ENCODE data around the gene DACT3. TPM values are rescaled to one million over a fixed set of nuclear protein-coding genes. Genes with fewer than 3 reads are reported as not detected.

The DACT3 gene, protein sequence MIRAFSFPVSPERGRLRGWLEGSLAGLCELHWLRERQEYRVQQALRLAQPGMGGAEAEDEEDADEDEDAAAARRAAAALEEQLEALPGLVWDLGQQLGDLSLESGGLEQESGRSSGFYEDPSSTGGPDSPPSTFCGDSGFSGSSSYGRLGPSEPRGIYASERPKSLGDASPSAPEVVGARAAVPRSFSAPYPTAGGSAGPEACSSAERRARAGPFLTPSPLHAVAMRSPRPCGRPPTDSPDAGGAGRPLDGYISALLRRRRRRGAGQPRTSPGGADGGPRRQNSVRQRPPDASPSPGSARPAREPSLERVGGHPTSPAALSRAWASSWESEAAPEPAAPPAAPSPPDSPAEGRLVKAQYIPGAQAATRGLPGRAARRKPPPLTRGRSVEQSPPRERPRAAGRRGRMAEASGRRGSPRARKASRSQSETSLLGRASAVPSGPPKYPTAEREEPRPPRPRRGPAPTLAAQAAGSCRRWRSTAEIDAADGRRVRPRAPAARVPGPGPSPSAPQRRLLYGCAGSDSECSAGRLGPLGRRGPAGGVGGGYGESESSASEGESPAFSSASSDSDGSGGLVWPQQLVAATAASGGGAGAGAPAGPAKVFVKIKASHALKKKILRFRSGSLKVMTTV
- 0.27 to 0.49 TPM (median 0.32 TPM) in 5 replicates for total RNA-seq (2022; extraction: Qiagen RNA extraction; ENCODE audit: low read depth)

DNA sequence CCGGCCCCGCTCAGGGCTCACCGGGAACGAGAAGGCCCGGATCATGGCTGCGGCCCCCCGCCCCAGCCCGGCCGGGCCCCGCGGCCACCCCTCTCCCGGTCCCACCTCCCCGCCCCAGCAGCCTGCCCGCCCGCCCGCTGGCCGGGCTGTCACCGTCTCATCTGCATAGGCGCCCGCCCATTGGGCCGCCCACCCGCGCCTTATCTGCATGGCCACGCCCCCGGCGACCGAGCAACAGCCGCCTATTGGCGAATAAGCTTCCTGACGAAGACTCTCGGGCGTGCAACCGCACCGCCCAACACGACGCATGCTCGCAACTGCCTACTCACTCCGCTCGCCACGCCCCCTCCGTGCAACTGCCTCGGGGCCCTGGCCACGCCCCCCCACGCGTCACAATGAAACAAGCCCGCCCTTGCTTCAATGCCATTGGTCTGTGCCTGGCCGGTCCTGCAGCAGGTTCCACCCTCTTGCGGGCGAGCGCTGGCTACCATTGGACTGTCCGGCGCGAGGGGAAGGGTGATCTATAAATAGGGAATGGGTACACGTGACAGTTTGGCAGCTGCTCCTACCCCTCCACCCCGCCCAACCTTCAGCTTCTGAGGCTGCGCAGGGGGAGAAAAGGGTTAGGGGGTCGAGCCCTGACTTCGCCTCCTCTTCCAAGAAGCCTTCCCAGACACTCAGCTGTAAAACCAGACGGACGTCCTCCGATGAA is at the start of gene DACT3:
DACT3 (minus strand) TSS at position 163 of the 712 bp plus-strand sequence; CDS start at position 45, 118 bp downstream.

DNA sequence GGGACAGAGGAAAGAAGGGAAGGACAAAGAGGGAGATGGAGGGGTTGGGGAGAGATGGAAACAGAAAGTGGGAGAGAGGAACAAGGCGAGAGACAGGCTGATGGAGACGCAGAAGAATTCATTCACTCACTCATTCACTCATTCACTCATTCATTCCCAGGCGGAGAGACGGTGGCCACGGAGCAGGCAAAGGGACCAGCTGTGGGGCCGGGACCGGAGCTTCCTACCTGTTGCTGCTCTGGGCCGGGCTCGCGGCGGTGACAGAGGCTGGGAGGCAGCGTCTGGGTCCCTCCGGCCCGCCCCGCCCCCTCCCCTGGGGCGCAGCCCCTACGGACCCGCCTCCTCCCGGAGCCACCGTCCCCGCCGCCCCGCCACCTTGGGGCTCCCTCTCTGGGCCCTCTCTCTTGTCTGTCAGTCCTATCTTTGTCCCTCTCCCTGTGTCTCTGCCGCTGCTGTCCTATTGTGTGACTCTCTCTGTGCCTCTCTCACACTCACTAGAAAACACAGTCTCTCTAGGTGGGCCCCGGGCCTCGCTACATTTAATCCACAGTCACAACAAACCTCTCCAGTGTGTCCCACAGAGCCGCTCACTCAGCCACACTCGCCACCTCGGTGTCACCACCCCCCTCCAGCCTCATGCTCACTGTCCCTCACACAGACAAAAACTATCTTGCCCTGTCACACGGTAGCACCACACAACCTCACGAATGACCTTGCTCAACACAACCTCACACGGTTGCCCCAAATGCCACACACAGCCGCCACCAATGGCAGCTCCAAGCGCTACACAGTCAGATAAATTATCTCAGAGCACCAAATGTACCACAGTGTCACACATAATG is 24.8 kb downstream of the DACT3 start, which contains the start of gene GNG8:
GNG8 (minus strand) TSS at position 283 of the 842 bp plus-strand sequence. CDS start 1,520 bp downstream, outside the sequence.

DNA sequence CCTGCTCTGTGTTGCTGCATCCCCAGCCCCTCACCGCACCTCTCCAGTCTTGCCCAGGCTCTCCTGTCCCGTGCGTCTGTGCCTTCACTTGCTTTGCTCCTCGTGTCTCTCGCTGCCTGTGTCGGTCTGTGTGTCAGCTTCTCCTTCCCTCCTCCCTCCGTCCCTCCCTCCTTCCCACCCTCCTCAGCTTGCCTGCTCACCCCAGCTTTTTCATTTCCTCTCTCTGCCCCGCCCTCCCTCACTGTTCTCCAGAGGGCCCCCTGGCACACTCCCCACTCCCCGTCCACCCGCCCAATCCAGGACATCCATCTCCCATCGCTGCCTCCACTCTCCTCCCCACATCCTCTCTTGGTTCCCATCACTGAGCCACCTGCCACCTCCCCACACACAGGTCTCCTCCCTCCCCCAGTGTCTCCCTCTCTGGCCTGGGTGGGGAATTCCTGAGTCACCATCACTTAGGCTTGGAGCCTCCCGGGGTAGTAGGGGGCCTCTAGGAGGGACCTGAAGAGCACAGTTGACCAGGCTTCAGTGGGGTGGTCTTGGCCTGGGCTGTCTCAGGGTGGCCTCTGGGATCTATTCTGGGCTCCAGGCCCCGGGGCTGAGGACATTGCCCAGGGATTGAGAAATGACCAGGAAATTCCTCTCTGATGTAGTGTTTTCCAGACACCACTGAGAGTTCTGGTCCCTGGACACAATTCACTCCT is 35.9 kb downstream of the DACT3 start, which contains the start of gene PTGIR:
PTGIR (minus strand) TSS at position 132 of the 704 bp plus-strand sequence. CDS start 864 bp downstream, outside the sequence.

DNA sequence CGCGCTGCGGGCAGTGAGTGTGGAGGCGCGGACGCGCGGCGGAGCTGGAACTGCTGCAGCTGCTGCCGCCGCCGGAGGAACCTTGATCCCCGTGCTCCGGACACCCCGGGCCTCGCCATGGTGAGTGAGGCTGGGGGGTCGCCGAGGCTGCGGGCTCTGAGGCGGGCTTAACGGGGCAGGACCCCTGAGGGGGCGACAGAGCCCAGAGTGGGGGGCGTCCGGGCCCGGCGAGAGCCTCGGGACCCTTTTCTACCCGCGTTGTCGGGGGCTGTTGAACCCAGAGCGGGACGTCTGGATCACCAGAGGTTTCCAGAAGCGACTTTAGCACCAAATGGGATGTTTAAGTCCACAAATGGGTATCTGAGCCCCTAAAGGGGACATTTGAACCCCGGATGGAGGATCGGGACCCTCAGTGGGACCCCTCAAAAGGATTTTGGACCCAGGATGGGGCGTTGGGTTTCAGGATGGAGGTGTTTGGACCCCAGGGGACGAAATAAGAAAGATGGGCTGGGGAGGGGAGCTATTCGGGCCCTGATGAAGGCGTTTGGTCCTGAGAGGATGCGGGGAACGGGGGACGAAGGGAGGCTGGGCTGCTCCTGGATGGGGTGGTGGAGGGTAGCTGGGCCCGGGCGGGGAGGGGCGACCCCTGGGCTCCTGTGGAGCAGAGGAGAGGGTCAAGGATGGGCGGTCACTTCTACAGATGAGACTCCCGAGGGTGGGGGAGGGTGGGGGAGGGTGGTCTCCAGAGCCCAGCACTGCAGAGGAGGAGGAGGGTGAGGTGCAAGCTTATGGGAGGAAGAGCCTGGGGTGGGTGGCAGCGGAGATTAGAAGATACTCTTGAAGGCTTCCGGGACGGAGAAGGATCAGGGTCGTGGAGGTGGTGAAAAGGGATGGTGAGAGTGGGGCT is 59.4 kb downstream of the DACT3 start, which contains the start of gene CALM3:
CALM3 (plus strand) TSS at position 13 of the 907 bp plus-strand sequence; CDS start at position 118, 105 bp downstream.

Other genes with a start within 250 kb of the DACT3 start
- not detected in 5 replicates for gene CCDC8, start 247.6 kb downstream of the DACT3 start, total RNA-seq (2022; extraction: Qiagen RNA extraction; ENCODE audit: low read depth)
- not detected in 5 replicates for gene PNMA8C, start 232.2 kb downstream of the DACT3 start, total RNA-seq (2022; extraction: Qiagen RNA extraction; ENCODE audit: low read depth)
- gene PNMA8A, start 189.6 kb downstream of the DACT3 start, total RNA-seq (2022; extraction: Qiagen RNA extraction; ENCODE audit: low read depth), result 10.8 to 13.1 TPM (median 11.8 TPM) in 5 replicates
- not detected in 5 replicates for gene PNMA8B, start 165.3 kb downstream of the DACT3 start, total RNA-seq (2022; extraction: Qiagen RNA extraction; ENCODE audit: low read depth)
- gene CALM3, start 59.9 kb downstream of the DACT3 start, total RNA-seq (2022; extraction: Qiagen RNA extraction; ENCODE audit: low read depth), result 190 to 272 TPM (median 235 TPM) in 5 replicates
- gene PTGIR, start 36.1 kb downstream of the DACT3 start, total RNA-seq (2022; extraction: Qiagen RNA extraction; ENCODE audit: low read depth), result 0.05 to 0.10 TPM (median 0.08 TPM) in 3 of 5 replicates, not detected in the others
- not detected in 5 replicates for gene GNG8, start 25.0 kb downstream of the DACT3 start, total RNA-seq (2022; extraction: Qiagen RNA extraction; ENCODE audit: low read depth)
- 27.0 to 34.5 TPM (median 30.5 TPM) in 5 replicates for gene PRKD2, start 55.9 kb upstream of the DACT3 start, total RNA-seq (2022; extraction: Qiagen RNA extraction; ENCODE audit: low read depth)
- gene FKRP, start 84.9 kb upstream of the DACT3 start, total RNA-seq (2022; extraction: Qiagen RNA extraction; ENCODE audit: low read depth), result 19.5 to 24.1 TPM (median 21.8 TPM) in 5 replicates
- 77.3 to 91.9 TPM (median 81.9 TPM) in 5 replicates for gene STRN4, start 85.3 kb upstream of the DACT3 start, total RNA-seq (2022; extraction: Qiagen RNA extraction; ENCODE audit: low read depth)
- gene SLC1A5, start 127.4 kb upstream of the DACT3 start, total RNA-seq (2022; extraction: Qiagen RNA extraction; ENCODE audit: low read depth), result 247 to 297 TPM (median 272 TPM) in 5 replicates
- gene AP2S1, start 189.7 kb upstream of the DACT3 start, total RNA-seq (2022; extraction: Qiagen RNA extraction; ENCODE audit: low read depth), result 246 to 308 TPM (median 280 TPM) in 5 replicates
- gene ARHGAP35, start 199.8 kb upstream of the DACT3 start, total RNA-seq (2022; extraction: Qiagen RNA extraction; ENCODE audit: low read depth), result 26.0 to 34.4 TPM (median 32.7 TPM) in 5 replicates